GM18508 (cell line): ENCODE results near the gene GTF3C5.
"Not testable (repeated sequence)": the region's sequence is repeated elsewhere in the genome, so short reads cannot be mapped to it uniquely, and the experiment has no call there.

ENCODE experiments used
- ATAC-seq: cut with Tn5 transposase; IDR thresholded peaks from one replicate; pipeline ENCODE4 v1.9.1; 2021; ENCODE audit warnings: moderate number of reproducible peaks; ENCODE audit not compliant: insufficient read depth, unreplicated experiment

GTF3C5 gene

GRCh38 chr9:133066181-133066983, 35.6 kb downstream of the GTF3C5 start:
- no peak for ATAC-seq

- no peak for ATAC-seq
Observed at GRCh38 chr9:133067006-133067405, 36.2 kb downstream of the GTF3C5 start.

- no peak for ATAC-seq
Observed at GRCh38 chr9:133067813-133068212, 37.0 kb downstream of the GTF3C5 start.

- not testable (repeated sequence) for ATAC-seq
Observed at GRCh38 chr9:133068431-133068830, 37.6 kb downstream of the GTF3C5 start.

DNA sequence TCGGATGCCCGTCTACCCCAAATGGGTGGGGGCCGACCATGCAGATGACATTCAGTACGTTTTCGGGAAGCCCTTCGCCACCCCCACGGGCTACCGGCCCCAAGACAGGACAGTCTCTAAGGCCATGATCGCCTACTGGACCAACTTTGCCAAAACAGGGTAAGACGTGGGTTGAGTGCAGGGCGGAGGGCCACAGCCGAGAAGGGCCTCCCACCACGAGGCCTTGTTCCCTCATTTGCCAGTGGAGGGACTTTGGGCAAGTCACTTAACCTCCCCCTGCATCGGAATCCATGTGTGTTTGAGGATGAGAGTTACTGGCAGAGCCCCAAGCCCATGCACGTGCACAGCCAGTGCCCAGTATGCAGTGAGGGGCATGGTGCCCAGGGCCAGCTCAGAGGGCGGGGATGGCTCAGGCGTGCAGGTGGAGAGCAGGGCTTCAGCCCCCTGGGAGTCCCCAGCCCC, 39.7 kb downstream of the GTF3C5 start:
- ATAC-seq, result not testable (repeated sequence)

GRCh38 chr9:133070985-133071384, 40.2 kb downstream of the GTF3C5 start:
- not testable (repeated sequence) for ATAC-seq

GRCh38 chr9:133071484-133072150, 40.8 kb downstream of the GTF3C5 start:
- ATAC-seq, result no peak

- ATAC-seq, result not testable (repeated sequence)
Observed at GRCh38 chr9:133072210-133072609, 41.4 kb downstream of the GTF3C5 start.

- ATAC-seq, result no peak
Observed at GRCh38 chr9:133073086-133074014, 42.6 kb downstream of the GTF3C5 start.

DNA sequence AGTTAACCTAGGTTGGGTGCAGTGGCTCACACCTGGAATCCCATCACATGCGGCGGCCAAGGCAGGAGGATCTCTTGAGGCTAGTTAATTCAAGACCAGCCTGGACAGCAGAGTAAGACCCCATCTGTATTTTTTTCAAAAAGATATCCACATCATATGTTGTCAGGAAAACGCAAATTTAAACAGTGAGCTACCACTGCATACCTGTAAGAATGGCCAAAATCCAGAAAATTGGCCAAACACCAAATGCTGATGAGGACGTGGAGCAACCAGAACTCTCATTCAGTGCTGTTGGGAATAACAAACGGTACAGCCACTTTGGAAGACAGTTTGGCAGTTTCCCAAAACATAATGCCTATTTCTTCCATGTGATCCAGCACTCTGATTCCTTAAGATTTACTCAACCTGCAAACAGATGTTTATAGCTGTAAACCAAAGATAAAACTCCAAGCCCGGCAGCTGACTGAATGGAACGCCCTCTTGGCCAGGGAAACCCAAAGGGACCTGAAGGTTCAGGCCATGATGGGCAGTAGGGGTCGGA, 43.4 kb downstream of the GTF3C5 start:
- ATAC-seq, result no peak

DNA sequence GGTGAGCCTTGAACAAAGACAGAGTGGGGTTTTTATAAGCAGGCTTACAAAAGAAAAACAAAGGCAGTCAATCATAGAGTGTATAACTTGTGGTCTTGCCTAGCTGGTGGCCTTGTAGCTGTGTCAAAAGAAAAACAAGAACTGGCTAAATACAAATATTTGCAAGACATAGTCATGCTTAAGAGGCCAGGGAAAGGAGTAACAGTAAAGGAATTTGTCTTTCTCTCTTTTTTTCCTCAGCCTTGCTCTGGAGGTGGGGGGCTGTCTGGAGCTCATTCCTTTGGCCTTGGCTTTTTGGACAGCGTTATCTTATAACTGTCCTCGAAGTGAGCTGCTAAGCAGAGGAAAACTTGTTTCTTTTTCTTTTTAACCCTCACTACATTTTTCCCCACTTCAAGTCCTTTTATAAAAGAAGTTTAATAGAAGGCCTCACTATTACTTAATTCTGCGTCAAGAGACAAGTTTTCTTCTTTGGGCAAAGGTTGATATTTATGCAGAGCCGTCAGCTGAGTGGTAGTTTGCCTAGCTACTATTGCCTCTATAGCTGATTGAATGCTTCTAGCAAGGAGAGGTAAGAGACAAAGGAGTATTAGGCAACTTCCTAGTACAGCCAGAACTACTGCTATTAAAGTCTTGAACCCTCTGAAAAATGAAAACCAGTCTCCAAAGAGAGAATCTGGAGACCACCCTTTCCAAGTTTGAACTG, 45.3 kb downstream of the GTF3C5 start:
- no peak for ATAC-seq

DNA sequence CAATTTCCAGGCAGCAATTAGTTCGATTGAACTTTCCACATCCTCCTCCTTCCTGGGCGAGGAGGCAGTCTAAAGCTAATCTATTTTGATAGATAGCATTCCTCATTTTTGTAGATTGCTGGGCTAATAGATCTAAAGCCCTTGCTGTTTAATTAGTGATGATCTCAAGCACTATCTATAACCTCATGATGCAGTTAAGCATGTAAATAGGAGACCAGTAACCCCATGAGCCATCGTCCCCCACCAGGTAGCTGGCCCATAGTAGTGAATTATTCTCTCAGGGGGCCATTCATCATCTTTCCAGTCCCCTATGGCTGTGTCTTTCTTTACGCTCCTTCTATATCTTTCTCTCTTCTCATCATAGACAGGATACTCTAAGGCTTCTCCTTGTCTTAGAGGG, 45.9 kb downstream of the GTF3C5 start:
- ATAC-seq, result no peak

GRCh38 chr9:133078486-133078885, 47.7 kb downstream of the GTF3C5 start:
- no peak for ATAC-seq

- no peak for ATAC-seq
Observed at GRCh38 chr9:133080161-133080560, 49.4 kb downstream of the GTF3C5 start.

DNA sequence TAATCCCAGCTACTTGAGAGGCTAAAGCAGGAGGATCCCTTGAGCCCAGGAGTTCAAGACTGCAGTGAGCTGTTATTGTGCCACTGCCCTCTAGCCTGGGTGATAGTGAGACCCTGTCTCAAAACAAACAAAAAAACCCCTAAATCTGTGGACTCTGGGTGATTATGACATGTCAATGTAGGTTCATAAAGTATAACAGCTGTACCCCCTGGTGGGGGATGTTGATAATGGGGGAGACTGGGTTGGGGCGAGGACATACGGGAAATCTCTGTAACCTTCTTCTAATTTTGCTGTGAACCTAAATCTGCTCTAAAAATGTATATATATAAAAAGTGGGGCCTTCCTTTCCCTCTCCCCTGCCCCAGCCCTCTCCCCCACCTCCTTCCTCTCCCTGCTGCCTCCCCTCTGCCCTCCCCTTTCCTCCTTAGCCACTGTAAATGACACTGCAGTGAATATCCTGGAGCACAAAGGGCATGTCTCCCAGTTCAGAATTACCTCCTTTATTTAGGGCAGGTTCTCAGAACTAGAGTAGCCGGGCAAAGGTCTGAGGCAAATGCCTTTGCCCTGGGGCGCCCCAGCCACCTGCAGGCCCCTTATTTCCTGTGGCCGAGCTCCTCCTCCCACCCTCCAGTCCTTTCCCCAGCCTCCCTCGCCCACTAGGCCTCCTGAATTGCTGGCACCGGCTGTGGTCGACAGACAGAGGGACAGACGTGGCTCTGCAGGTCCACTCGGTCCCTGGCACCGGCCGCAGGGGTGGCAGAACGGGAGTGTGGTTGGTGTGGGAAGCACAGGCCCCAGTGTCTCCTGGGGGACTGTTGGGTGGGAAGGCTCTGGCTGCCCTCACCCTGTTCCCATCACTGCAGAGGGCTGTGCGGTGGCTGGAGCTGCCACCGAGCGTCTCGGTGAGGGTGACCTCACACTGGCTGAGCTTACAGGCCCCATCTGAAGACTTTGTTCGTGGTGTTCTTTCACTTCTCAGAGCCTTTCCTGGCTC, 50.3 kb downstream of the GTF3C5 start:
- ATAC-seq, result not testable (repeated sequence)

DNA sequence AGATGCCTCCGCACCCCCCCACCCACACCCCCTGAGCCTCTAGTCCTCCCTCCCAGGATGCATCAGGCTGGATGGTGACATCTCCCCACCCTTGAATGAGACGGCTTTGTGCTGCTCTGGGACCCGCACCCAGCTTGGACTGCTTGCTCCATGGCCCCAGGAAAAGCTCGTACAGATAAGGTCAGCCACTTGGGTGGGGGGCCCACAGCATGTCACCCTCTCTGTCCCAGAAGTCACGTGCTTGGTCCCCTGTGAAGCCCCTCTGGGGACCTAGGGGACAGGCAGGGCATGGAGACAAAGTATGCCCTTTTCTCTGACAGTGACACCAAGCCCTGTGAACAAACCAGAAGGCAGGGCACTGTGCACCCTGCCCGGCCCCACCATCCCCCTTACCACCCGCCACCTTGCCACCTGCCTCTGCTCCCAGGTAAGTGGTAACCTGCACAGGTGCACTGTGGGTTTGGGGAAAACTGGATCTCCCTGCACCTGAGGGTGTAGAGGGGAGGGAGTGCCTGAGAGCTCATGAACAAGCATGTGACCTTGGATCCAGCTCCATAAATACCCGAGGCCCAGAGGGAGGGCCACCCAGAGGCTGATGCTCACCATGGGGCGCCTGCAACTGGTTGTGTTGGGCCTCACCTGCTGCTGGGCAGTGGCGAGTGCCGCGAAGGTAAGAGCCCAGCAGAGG, 51.3 kb downstream of the GTF3C5 start:
- ATAC-seq, result not testable (repeated sequence)

DNA sequence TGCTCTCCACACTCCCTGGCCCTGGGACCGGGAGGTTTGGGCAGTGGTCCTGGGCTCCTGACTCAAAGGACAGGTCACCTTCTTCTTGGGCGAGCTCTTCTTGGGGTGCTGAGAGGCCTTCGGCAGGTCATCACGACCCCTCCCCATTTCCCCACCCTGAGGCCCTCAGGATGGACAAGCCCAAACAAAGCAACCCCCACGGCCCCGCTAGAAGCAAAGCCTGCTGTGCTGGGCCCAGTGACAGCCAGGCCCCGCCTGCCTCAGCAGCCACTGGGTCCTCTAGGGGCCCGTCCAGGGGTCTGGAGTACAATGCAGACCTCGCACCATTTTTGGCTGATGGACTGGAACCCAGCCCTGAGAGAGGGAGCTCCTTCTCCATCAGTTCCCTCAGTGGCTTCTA, 52.9 kb downstream of the GTF3C5 start:
- not testable (repeated sequence) for ATAC-seq
